HFFc6 (cell line): ENCODE data around the gene DFFB. TPM values are rescaled to one million over a fixed set of nuclear protein-coding genes. Genes with fewer than 3 reads are reported as not detected.

Experiments
- DNase-seq: peaks from one replicate; pipeline ENCODE4 v3.0.0-alpha.2; 2018
- H3K27ac Mint-ChIP-seq: 2 replicates; pipeline ENCODE4 v1.8.0; 2020; ENCODE audit warnings: mild to moderate bottlenecking, mixed read lengths
- H3K27me3 Mint-ChIP-seq: 2 replicates; pipeline ENCODE4 v1.8.0; 2021; ENCODE audit warnings: mild to moderate bottlenecking, moderate library complexity, mixed read lengths; ENCODE audit not compliant: insufficient read depth
- H3K36me3 Mint-ChIP-seq: 2 replicates; pipeline ENCODE4 v1.8.0; 2021; ENCODE audit warnings: low read depth, mixed read lengths
- H3K4me1 Mint-ChIP-seq: 2 replicates; pipeline ENCODE4 v1.8.0; 2020; ENCODE audit warnings: low read depth, mixed read lengths
- H3K4me3 Mint-ChIP-seq: 2 replicates; pipeline ENCODE4 v1.8.0; 2020; ENCODE audit warnings: mild to moderate bottlenecking, moderate library complexity, mixed read lengths
- H3K9me3 Mint-ChIP-seq: 2 replicates; pipeline ENCODE4 v1.8.0; 2020; ENCODE audit warnings: mild to moderate bottlenecking, mixed read lengths
- total RNA-seq, 6 experiments: library from RNA; stranded (reverse); fragmentation: NEBNext Ultra II Directional; extraction: Animal tissue kit (Norgen Biotek cat#: 25700); gene quantifications; 2 replicates in 1 of 6; 3 replicates in 5 of 6; pipeline ENCODE4 v1.2.3, GENCODE V29; 2021
- TF ChIP-seq, protein P1 (sequence below): fragments of 200-600 bp; sonication (generic); IDR thresholded peaks from 2 replicates; pipeline ENCODE4 v1.5.0; 2021; ENCODE audit warnings: antibody characterized with exemption, mild to moderate bottlenecking

Gene DFFB
- total RNA-seq, 6 experiments from 2014 or later: 4.5 to 5.8 (median 5.2) TPM

DNA sequence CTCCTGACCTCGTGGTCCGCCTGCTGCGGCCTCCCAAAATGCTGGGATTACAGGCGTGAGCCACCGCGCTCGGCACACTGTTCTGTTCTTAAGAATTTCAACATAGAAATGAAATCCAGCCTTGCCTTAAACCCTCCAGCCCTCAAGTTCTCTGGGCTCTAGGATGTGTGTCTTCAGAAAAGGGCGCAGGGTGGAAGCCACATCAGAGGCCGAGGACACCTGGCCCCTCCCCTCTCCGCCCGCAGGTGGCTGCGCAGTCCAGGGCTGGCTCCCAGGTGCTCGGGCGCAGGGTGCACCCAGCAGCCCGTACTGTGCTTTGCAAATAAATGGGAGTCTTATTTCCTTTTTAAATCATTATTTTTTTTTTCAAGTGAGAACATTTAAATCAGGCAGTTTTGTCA, 44.8 kb downstream of the DFFB start:
- H3K4me1 Mint-ChIP-seq: peaks cover 34% of the 10 kb centered on the region
- H3K27me3 Mint-ChIP-seq: no peaks in the 10 kb centered on the region; the same call in 1 of the 2 replicates
- peaks cover 16% of the 10 kb centered on the region for H3K36me3 Mint-ChIP-seq
- no peak overlapping the region for H3K27ac Mint-ChIP-seq
- H3K4me3 Mint-ChIP-seq: no peak overlapping the region
- TF ChIP-seq, protein P1, sequence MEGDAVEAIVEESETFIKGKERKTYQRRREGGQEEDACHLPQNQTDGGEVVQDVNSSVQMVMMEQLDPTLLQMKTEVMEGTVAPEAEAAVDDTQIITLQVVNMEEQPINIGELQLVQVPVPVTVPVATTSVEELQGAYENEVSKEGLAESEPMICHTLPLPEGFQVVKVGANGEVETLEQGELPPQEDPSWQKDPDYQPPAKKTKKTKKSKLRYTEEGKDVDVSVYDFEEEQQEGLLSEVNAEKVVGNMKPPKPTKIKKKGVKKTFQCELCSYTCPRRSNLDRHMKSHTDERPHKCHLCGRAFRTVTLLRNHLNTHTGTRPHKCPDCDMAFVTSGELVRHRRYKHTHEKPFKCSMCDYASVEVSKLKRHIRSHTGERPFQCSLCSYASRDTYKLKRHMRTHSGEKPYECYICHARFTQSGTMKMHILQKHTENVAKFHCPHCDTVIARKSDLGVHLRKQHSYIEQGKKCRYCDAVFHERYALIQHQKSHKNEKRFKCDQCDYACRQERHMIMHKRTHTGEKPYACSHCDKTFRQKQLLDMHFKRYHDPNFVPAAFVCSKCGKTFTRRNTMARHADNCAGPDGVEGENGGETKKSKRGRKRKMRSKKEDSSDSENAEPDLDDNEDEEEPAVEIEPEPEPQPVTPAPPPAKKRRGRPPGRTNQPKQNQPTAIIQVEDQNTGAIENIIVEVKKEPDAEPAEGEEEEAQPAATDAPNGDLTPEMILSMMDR: no peak
- H3K9me3 Mint-ChIP-seq: peaks cover 10% of the 10 kb centered on the region; the same call in 1 of the 2 replicates
- DNase-seq: no peak

DNA sequence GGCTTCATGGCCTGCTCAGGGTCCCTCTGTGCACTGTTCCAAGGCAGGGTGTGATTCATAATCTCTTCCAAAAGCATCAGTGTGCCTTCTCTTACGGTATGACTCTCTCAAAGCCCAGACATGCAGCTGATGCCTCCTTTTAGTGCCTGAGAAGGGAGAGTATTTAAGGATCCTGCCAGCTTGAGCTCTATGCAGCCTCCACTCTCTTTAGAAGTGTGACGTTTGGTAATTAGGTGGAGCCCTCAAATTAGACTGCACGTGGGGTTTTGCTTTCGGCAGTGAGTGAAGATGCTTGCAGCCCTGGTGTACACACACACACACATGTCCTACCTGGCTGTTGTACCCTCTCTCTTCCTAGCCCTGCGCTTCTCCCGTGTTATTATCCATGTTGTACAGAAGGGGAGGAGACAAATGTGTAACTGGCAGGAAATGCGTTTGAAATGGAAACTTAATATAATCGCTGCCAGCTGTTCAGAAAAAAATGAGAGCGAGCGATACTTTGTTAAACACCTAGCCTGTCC, 45.4 kb downstream of the DFFB start:
- Mint-ChIP-seq H3K4me1 (peaks cover 29% of the 10 kb centered on the region), H3K4me3 (no peak overlapping the region), H3K9me3 (peaks cover 10% of the 10 kb centered on the region; the same call in 1 of the 2 replicates), H3K27ac (no peak overlapping the region), H3K27me3 (no peaks in the 10 kb centered on the region; the same call in 1 of the 2 replicates), H3K36me3 (peaks cover 11% of the 10 kb centered on the region)
- TF ChIP-seq, protein P1: no peak
- no peak for DNase-seq

DNA sequence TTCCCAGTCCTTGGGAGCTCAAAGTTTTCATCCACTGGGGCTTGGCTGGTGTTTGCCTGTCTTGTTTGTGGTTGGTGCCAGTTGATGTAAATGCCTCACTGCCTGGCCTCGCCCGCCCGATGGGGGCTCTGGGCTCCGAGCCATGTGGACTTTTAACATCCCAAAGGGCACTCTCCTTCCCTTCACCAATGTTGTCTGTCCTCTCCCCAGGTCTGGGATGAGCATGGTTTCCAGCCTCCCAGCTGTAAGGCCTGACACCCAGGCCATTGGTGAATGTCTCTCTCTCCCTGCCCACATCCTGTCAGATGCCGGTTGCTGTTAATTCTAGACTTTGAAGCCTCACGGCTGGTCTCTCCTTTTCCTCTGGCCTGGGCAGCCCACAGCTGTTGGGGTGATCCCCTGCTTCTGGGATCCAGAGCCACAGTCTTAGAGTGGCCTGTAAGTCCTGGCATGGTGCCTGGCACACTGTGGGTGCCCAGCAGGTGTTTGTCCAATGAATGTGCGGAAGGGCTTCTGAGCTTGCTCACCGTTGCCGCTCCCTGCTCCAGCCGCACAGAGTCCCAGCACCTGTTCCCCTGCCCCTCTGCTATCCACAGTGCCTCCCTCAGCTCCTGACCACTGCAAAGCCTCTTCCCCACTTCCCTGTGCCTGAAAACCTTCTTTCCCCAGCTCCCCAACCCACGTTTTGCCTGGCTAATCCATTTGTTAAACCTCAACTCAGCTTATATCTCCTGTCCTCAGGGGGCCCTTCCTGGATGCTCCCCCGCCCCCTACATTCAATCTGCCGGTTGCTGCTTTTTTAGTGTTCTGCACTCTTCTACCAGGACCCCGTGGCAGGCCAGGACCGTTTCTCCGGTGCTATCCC, 46.1 kb downstream of the DFFB start:
- DNase-seq: no peak
- no peaks in the 10 kb centered on the region; the same call in 1 of the 2 replicates for H3K27me3 Mint-ChIP-seq
- H3K4me1 Mint-ChIP-seq: peaks cover 22% of the 10 kb centered on the region
- no peak overlapping the region for H3K27ac Mint-ChIP-seq
- H3K9me3 Mint-ChIP-seq: peaks cover 3% of the 10 kb centered on the region; the same call in 1 of the 2 replicates
- peaks cover 5% of the 10 kb centered on the region for H3K36me3 Mint-ChIP-seq
- H3K4me3 Mint-ChIP-seq: no peak overlapping the region
- TF ChIP-seq, protein P1: no peak

DNA sequence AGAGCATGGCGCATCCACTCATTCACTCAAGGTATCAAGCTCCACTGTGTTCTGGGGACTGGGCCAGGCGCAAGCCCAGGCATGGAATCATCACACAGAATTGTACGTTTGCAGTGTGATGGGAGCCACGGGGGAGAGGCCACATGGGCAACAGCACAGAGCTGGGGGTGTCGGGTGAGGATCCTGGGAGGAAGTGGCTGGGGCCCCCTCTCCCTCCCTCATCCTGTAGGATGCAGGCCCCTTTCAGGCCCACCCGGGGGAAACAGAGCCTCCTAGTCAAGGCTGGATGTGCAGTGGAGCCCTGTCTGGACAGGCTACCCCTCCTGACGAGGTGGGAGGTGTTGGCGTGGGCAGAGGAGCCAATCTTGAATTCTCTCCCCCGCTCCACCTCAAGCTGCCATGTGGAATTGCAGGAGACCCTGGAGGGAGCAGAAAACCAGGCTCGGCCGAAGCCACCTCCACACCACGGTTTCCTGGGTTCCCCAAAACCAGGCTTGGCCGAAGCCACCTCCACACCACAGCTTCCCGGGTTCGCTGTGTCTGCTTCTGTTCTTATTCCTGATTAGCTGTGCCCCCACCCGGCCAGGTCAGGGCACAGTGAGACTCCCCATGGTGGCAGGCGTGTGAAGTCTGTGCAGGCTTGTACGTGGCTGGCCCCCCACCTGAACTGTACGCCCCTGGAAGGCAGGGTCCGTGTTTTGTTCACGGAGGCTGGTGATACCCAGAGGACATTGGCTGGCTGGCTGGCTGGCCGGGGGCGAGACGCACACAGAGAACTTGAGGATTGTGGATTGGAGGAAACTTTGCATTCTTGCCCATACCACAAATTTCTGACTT, 46.9 kb downstream of the DFFB start:
- Mint-ChIP-seq H3K27me3 (no peaks in the 10 kb centered on the region; the same call in 1 of the 2 replicates), H3K4me3 (no peak overlapping the region), H3K9me3 (no peaks in the 10 kb centered on the region), H3K36me3 (no peaks in the 10 kb centered on the region), H3K4me1 (peaks cover 13% of the 10 kb centered on the region), H3K27ac (no peak overlapping the region)
- TF ChIP-seq, protein P1: no peak
- no peak for DNase-seq

DNA sequence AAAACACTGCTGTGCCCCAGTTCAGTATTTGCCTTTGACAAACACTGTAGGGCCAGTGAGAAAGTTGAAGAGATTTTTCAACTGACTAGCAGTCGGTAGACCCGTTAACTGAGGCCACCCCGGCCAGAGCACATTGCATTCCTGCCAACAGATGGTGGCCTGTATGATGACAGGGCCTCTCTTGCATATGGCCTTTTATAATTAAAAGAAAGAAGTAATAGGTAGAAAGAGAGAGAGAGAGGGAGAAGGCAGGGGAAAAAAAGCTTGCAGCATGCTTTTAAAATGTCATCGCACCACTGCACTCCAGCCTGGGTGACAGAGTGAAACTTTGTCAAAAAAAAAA, 47.5 kb downstream of the DFFB start:
- H3K4me1 Mint-ChIP-seq: peaks cover 11% of the 10 kb centered on the region; the same call in 1 of the 2 replicates
- H3K27me3 Mint-ChIP-seq: no peaks in the 10 kb centered on the region; the same call in 1 of the 2 replicates
- H3K4me3 Mint-ChIP-seq: no peak overlapping the region
- TF ChIP-seq, protein P1: 0 out of 2 replicates have a peak, but pooled peaks have one; percentile 15
- no peak overlapping the region for H3K27ac Mint-ChIP-seq
- no peak for DNase-seq
- no peaks in the 10 kb centered on the region for H3K36me3 Mint-ChIP-seq
- H3K9me3 Mint-ChIP-seq: no peaks in the 10 kb centered on the region
